Fibroblast of the aortic adventitia (primary cell): ENCODE measurements around the gene SNX9. TPM values are rescaled to one million over a fixed set of nuclear protein-coding genes. Genes with fewer than 3 reads are reported as not detected.
"Not testable (repeated sequence)": the region's sequence is repeated elsewhere in the genome, so short reads cannot be mapped to it uniquely, and the experiment has no call there.

Experiments
- DNase-seq: peaks from one replicate; pipeline ENCODE4 v3.0.0-alpha.2; 2010; ENCODE audit warnings: low read depth
- H3K4me3 ChIP-seq: 2 replicates; pipeline ENCODE4 v1.5.1; 2011; ENCODE audit warnings: low read depth, mild to moderate bottlenecking, control low read depth, low read length, moderate library complexity
- total RNA-seq: library from RNA; depleted of rRNA; stranded (reverse); fragments of >200 nt; gene quantifications from 2 replicates; pipeline ENCODE4 v1.2.3, GENCODE V29; 2012; ENCODE audit warnings: low replicate concordance
- TF ChIP-seq, protein P1 (sequence below): IDR thresholded peaks from 2 replicates; pipeline ENCODE4 v1.5.1; 2011; ENCODE audit warnings: mild to moderate bottlenecking, low read length, control low read depth, inconsistent platforms; ENCODE audit not compliant: insufficient read depth

The SNX9 gene
- total RNA-seq, 1 donor = 182 TPM

DNA sequence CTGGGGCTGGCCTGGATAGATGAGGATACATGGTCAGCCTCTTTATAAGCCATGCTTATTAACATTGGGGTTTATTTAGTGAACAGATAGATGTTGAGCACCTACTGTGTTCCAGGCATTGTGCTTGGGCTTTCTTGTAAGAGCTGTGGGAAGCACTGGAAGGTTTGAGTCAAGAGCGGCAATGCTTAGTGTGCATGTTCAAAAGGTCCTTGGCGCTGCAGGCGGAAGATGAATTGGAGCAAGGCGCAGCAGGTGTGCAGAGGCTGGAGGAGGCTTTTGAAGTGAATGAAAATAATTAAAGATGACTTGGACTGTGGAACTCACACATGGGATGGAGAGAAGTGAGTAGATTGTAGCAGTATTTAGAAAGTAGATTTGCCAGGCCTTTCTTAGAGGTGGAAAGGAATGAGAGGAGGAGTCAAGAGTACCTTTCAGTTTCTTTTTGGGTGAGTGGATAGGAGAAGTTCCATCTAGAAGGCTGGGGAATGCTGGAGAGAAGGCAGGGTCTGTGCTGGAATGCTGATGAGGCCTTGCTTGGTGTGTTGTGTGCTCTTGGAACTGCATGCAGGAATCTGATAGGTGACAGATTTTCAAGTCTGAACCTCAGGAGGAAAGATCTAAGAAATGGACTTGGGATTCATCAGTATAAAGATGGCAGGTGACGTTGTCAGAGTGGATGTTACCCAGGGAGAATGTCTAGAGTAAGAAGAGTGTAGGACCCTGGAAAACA is 26.4 kb downstream of the SNX9 start:
- no peak for DNase-seq
- TF ChIP-seq, protein P1, sequence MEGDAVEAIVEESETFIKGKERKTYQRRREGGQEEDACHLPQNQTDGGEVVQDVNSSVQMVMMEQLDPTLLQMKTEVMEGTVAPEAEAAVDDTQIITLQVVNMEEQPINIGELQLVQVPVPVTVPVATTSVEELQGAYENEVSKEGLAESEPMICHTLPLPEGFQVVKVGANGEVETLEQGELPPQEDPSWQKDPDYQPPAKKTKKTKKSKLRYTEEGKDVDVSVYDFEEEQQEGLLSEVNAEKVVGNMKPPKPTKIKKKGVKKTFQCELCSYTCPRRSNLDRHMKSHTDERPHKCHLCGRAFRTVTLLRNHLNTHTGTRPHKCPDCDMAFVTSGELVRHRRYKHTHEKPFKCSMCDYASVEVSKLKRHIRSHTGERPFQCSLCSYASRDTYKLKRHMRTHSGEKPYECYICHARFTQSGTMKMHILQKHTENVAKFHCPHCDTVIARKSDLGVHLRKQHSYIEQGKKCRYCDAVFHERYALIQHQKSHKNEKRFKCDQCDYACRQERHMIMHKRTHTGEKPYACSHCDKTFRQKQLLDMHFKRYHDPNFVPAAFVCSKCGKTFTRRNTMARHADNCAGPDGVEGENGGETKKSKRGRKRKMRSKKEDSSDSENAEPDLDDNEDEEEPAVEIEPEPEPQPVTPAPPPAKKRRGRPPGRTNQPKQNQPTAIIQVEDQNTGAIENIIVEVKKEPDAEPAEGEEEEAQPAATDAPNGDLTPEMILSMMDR = no peak
- H3K4me3 ChIP-seq = no peak overlapping the region

DNA sequence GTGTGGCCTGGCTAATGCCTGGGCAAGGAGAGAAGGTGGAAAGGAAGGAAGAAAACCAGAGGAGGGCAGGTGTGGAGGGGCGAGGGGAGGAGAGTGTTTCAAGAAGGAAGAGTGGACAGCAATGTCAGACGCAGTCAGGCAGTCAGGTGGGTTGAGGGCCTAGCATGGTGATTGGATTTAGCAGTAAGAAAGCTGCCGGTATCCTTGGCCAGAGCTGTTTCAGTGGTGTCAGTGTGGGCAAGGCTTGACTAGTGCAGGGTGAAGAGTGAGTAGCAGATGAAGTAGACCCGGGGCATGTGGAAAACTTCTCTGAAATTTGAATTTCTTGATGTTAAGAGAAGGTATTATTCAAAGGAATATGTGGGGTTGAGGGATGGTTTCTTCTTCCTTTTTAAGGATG is 27.0 kb downstream of the SNX9 start:
- no peak for DNase-seq
- H3K4me3 ChIP-seq = no peak overlapping the region
- TF ChIP-seq, protein P1 = no peak

DNA sequence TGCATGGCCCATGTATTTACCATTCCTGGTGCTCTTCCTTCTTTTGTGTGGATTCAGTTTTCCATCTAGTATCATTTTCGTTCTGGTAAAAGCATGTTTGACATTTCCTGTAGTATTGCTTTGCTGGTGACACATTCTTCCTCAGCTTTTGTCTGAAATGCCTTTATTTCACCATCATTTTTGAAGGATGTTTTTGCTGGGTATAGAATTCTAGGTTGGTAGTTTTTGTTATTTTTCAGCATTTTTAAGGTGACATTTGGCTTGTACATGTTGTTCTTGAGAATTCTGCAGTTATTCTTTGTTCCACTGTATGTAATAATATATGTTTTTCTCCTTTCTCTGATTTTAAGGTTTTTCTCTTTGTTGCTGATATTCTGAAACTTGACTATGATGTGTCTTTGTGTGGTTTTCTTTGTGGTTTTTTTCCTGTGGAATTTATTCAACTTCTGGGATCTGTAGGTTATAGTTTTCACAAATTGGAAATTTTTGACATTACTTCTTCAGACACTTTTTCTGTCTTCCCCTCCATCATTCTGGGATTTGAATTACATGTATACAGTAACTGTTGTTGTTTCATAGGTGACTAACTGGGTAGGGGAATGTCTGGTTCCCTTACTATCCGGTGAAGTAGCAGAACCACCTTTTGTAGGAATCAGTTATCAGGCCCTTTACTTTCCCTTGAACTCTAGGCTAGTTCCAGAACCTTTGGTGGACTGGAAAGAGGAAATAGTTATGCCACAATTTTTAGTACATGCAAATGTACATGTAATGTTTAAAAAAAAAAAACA is 30.2 kb downstream of the SNX9 start:
- no peak for DNase-seq
- no peak overlapping the region for H3K4me3 ChIP-seq
- TF ChIP-seq, protein P1 = no peak

DNA sequence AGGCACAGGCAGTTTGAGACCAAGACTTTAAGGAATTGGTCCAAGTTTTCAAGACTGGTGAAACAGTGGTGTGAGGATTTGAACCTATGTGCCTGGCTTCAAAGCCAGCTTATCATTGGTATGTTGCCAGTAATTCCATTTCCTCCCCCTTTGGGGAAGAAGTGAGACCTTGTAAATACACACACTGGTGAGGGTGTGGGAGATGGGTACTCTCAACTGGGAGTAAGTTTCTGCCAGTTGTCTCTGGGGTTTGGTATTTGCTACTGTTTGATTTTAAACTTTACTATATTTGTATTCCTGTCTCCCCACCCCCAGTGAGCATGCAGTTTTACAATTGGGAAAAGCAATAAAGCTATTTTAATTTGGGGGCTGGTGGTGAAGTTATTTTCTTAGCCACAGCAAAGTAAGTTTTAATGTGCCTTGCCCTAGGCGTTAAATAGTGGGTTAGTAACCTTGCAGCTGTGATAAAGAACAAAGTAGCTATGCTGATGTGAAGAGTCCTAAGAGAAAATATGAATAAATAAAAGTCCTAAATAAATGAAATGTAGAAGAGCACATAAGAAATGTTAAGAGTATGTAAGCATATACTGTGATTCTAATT is 31.0 kb downstream of the SNX9 start:
- TF ChIP-seq, protein P1 = no peak
- no peak overlapping the region for H3K4me3 ChIP-seq
- no peak for DNase-seq

DNA sequence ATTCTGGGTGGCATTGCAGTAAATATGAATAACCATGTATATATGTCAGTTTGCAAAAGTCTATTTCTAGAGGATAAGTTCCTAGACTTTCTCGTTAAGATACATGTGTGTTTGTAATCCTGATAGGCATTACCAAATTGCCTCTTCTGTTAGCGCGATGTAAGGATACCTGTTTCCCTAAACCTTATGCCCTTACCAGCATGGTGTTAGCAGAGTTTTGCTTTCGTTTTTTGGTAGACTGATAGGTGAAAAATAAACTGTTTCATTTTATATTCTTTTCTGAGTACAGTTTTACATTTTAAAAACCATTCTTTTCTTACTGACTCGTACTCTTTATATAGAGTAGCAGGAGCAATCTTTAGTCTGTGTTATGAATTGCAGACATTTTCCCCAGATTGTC is 32.3 kb downstream of the SNX9 start:
- no peak overlapping the region for H3K4me3 ChIP-seq
- TF ChIP-seq, protein P1 = no peak
- DNase-seq = no peak

DNA sequence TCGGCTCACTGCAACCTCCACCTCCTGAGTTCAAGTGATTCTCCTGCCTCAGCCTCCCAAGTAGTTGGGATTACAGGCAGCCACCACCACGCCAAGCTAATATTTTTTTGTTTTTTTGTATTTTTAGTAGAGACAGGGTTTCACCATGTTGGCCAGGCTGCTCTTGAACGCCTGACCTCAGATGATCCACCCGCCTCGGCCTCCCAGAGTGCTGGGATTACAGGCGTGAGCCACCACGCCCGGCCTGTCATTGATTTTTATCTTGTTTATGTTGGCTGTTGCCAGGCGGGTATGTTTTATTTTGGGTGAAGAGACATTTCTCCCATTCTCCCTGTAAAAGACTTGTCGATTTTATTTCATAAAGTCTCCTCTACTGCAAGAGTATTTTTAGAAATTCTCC is 32.8 kb downstream of the SNX9 start:
- DNase-seq = peak; percentile 53
- H3K4me3 ChIP-seq = not testable (repeated sequence)

DNA sequence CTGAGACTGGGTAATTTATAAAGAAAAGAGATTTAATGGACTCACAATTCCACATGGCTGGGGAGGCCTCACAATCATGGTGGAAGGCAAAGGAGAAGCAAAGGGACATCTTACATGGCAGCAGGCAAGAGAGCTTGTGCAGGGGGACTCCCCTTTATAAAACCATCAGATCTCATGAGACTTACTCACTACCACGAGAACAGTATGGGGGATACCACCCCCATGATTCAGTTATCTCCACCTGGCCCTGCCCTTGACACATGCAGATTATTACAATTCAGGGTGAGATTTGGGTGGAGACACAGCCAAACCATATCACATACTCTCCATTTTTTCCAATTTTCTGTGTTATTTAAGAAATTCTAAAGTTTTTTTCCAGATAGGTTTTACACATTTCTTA is 35.6 kb downstream of the SNX9 start:
- H3K4me3 ChIP-seq, DNase-seq: not testable (repeated sequence)
